Loucy (cell line): Measurements from ENCODE around the gene IER2.

Experiments
- H2AFZ ChIP-seq: fragments of 200-600 bp; sonication (generic); 2 replicates; pipeline ENCODE4 v1.6.0; 2016; ENCODE audit warnings: antibody characterized with exemption, mild to moderate bottlenecking, low read length, moderate library complexity
- H3F3A ChIP-seq: fragments of 200-600 bp; 2 replicates; pipeline ENCODE4 v1.6.0; 2016; ENCODE audit warnings: antibody characterized with exemption, low read depth, mild to moderate bottlenecking
- H3K27me3 ChIP-seq: fragments of 200-600 bp; sonication (generic); 2 replicates; pipeline ENCODE4 v1.6.1; 2014; ENCODE audit warnings: low read length, mild to moderate bottlenecking; ENCODE audit not compliant: insufficient read depth, poor library complexity, severe bottlenecking
- H3K36me3 ChIP-seq: fragments of 200-600 bp; sonication (generic); 2 replicates; pipeline ENCODE4 v1.6.1; 2016; ENCODE audit warnings: low read length; ENCODE audit not compliant: insufficient read depth
- H3K4me1 ChIP-seq: fragments of 200-600 bp; sonication (generic); 2 replicates; pipeline ENCODE4 v1.5.1; 2014; ENCODE audit warnings: low read length, mild to moderate bottlenecking; ENCODE audit not compliant: insufficient read depth, poor library complexity, severe bottlenecking
- H3K4me2 ChIP-seq: fragments of 200-600 bp; sonication (generic); 2 replicates; pipeline ENCODE4 v1.6.0; 2014; ENCODE audit warnings: antibody characterized with exemption, low read length, low read depth, mild to moderate bottlenecking; ENCODE audit not compliant: poor library complexity, severe bottlenecking
- H3K4me3 ChIP-seq: fragments of 200-600 bp; sonication (generic); 2 replicates; pipeline ENCODE4 v1.5.1; 2014; ENCODE audit warnings: low read length, mild to moderate bottlenecking, mixed read lengths; ENCODE audit not compliant: poor library complexity, severe bottlenecking
- H3K79me2 ChIP-seq: fragments of 200-600 bp; sonication (generic); 2 replicates; pipeline ENCODE4 v1.6.1; 2014; ENCODE audit warnings: low read length; ENCODE audit not compliant: insufficient read depth
- H3K9ac ChIP-seq: fragments of 200-600 bp; sonication (generic); 2 replicates; pipeline ENCODE4 v1.6.0; 2014; ENCODE audit warnings: mild to moderate bottlenecking, low read depth, low read length, moderate library complexity; ENCODE audit not compliant: poor library complexity, severe bottlenecking
- H3K9me2 ChIP-seq: fragments of 200-600 bp; sonication (generic); replicated peaks from 2 replicates; pipeline ENCODE4 v1.6.1; 2016; ENCODE audit warnings: low read depth, low read length, mixed read lengths
- H3K9me3 ChIP-seq: fragments of 200-600 bp; sonication (generic); 2 replicates; pipeline ENCODE4 v1.6.1; 2014; ENCODE audit warnings: mild to moderate bottlenecking, antibody characterized with exemption, low read length, low read depth; ENCODE audit not compliant: insufficient read depth
- H4K20me1 ChIP-seq: fragments of 200-600 bp; sonication (generic); 2 replicates; pipeline ENCODE4 v1.6.0; 2014; ENCODE audit warnings: antibody characterized with exemption, low read length, mild to moderate bottlenecking; ENCODE audit not compliant: insufficient read depth, poor library complexity, severe bottlenecking
- CTCF ChIP-seq: fragments of 200-600 bp; sonication (generic); conservative IDR thresholded peaks from 2 replicates; pipeline ENCODE4 v1.5.1; 2014; ENCODE audit warnings: mild to moderate bottlenecking, antibody characterized with exemption, low read length
- EZH2phosphoT487 ChIP-seq: fragments of 200-600 bp; IDR thresholded peaks from 2 replicates; pipeline ENCODE4 v1.6.1; 2018; ENCODE audit warnings: antibody characterized with exemption, mild to moderate bottlenecking, moderate library complexity, borderline replicate concordance

IER2 gene

GRCh38 chr19:13149628-13150186 is 504 bp upstream of the IER2 start:
- Histone ChIP-seq H3K4me1 (peaks cover 9% of the 10 kb centered on the region), H2AFZ (peak overlapping the region; percentile 88), H3K4me2 (peak overlapping the region; percentile 85), H3K9me2 (no peaks in the 10 kb centered on the region), H3K9ac (peak overlapping the region; percentile 95), H3K4me3 (peak overlapping the region; percentile 98), H4K20me1 (peaks cover 17% of the 10 kb centered on the region), H3K9me3 (no peaks in the 10 kb centered on the region), H3K79me2 (peaks cover 51% of the 10 kb centered on the region), H3K27me3 (peaks cover 13% of the 10 kb centered on the region), H3K36me3 (0 out of 2 replicates have a peak, but pooled peaks cover 4% of the 10 kb centered on the region), H3F3A (no peaks in the 10 kb centered on the region)
- TF ChIP-seq EZH2phosphoT487 (no peak), CTCF (no peak)

GRCh38 chr19:13150931-13151604 is 857 bp downstream of the IER2 start:
- Histone ChIP-seq H3K4me3 (peak overlapping the region; percentile 98), H3K79me2 (peaks cover 58% of the 10 kb centered on the region), H2AFZ (peak overlapping the region; percentile 88; the same call in 1 of the 2 replicates), H3K4me2 (peak overlapping the region; percentile 85), H3F3A (peaks cover 9% of the 10 kb centered on the region), H3K9ac (peak overlapping the region; percentile 95), H3K36me3 (0 out of 2 replicates have a peak, but pooled peaks cover 4% of the 10 kb centered on the region), H4K20me1 (peaks cover 24% of the 10 kb centered on the region), H3K27me3 (peaks cover 13% of the 10 kb centered on the region), H3K9me2 (no peaks in the 10 kb centered on the region), H3K4me1 (peaks cover 14% of the 10 kb centered on the region), H3K9me3 (no peaks in the 10 kb centered on the region)
- TF ChIP-seq EZH2phosphoT487 (no peak), CTCF (no peak)

- Histone ChIP-seq H2AFZ (peak overlapping the region; percentile 35), H3K79me2 (peaks cover 58% of the 10 kb centered on the region), H3K4me1 (peaks cover 21% of the 10 kb centered on the region)
These were observed 1.6 kb downstream of the IER2 start for GRCh38 chr19:13151605-13152355.

More at GRCh38 chr19:13151605-13152355, 1.6 kb downstream of the IER2 start:
- Histone ChIP-seq H4K20me1 (peaks cover 24% of the 10 kb centered on the region), H3K4me3 (peak overlapping the region; percentile 98), H3K9me2 (no peaks in the 10 kb centered on the region), H3K9me3 (no peaks in the 10 kb centered on the region), H3K36me3 (0 out of 2 replicates have a peak, but pooled peaks cover 4% of the 10 kb centered on the region), H3K9ac (peak overlapping the region; percentile 95), H3K27me3 (peaks cover 13% of the 10 kb centered on the region), H3F3A (peaks cover 12% of the 10 kb centered on the region), H3K4me2 (peak overlapping the region; percentile 85)
- no peak for TF ChIP-seq CTCF
- no peak for TF ChIP-seq EZH2phosphoT487
